GM10248 (cell line): ENCODE data around the gene SLC25A39.

ENCODE experiments used
- CTCF ChIA-PET: fragments of 300-600 bp; sonication (Branson Sonifier 250); formaldehyde crosslinking; extraction: SDS; loops from one replicate; lab custom pipeline; 2021; ENCODE audit warnings: antibody characterized with exemption; lab: Yijun Ruan, JAX
- POLR2A ChIA-PET: fragments of 350-650 bp; sonication (Branson Sonifier 250); formaldehyde crosslinking; extraction: SDS; loops from one replicate; lab custom pipeline; 2020; ENCODE audit warnings: antibody characterized with exemption; lab: Yijun Ruan, JAX
- DNase-seq: peaks from one replicate; pipeline ENCODE4 v3.0.0; 2012; ENCODE audit errors: extremely low spot score
- TF ChIP-seq, protein P1 (sequence below): IDR thresholded peaks from 2 replicates; pipeline ENCODE4 v1.5.1; 2012; ENCODE audit warnings: mild to moderate bottlenecking, low read depth; ENCODE audit errors: extremely low read depth, missing control alignments, control extremely low read depth

SLC25A39 gene

DNA sequence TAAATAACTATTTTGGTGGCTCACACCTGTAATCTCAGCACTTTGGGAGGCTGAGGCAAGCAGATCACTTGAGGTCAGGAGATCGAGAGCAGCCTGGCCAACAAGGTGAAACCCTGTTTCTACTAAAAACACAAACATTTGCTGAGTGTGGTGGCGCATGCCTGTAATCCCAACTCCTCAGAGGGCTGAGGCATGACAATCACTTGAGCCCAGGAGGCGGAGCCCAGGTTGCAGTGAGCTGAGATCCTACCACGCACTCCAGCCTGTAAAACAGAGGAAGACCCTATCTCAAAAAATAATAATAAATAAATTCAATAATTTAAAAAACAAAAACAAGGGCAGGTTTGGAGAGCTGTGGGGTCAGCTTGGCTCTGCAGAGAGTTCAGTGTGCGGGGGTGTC is 51.0 kb downstream of the SLC25A39 start:
- TF ChIP-seq, protein P1, sequence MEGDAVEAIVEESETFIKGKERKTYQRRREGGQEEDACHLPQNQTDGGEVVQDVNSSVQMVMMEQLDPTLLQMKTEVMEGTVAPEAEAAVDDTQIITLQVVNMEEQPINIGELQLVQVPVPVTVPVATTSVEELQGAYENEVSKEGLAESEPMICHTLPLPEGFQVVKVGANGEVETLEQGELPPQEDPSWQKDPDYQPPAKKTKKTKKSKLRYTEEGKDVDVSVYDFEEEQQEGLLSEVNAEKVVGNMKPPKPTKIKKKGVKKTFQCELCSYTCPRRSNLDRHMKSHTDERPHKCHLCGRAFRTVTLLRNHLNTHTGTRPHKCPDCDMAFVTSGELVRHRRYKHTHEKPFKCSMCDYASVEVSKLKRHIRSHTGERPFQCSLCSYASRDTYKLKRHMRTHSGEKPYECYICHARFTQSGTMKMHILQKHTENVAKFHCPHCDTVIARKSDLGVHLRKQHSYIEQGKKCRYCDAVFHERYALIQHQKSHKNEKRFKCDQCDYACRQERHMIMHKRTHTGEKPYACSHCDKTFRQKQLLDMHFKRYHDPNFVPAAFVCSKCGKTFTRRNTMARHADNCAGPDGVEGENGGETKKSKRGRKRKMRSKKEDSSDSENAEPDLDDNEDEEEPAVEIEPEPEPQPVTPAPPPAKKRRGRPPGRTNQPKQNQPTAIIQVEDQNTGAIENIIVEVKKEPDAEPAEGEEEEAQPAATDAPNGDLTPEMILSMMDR, result no peak
- ChIA-PET POLR2A (no interaction called here), CTCF (interaction anchor here (1.4 kb wide), 1 partner anchor 15 kb away, joined by 4 read pairs; no protein-coding TSS in a partner anchor)
- DNase-seq, result no peak

DNA sequence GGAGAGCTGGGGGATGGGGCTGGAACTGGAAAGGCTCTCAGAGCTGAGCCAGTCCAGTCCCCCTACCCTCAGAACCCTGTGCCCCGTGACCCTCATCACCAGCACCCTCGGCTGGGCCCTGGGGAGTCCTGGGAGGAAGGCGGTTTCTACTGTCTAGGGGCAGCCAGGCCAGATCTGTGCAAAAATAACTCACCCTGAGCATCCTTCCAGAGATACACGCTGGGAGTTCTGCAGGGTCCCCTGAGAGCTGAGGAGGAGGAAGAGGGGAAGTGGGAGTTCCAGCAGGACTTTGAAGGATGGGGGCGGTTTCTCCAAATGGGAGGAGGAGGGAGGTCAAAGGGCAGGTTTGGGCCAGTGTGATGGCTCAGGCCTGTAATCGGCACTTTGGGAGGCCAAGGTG is 51.7 kb downstream of the SLC25A39 start:
- CTCF ChIA-PET, result interaction anchor here (1.4 to 2.0 kb wide), 2 partner anchors 14 to 63 kb away, joined by 4 to 6 read pairs; no protein-coding TSS in a partner anchor
- no peak for DNase-seq
- TF ChIP-seq, protein P1, result no peak
- POLR2A ChIA-PET, result no interaction called here

- CTCF ChIA-PET, result interaction anchor here (0.9 to 2.0 kb wide), 3 partner anchors 7 to 62 kb away, joined by 3 to 6 read pairs (median 4); no protein-coding TSS in a partner anchor
These were observed 52.2 kb downstream of the SLC25A39 start for GRCh38 chr17:44272321-44272951.

More at GRCh38 chr17:44272321-44272951, 52.2 kb downstream of the SLC25A39 start:
- TF ChIP-seq, protein P1, result no peak
- no peak for DNase-seq
- POLR2A ChIA-PET, result no interaction called here
